Activated CD4-positive, alpha-beta T cell treated with anti-CD3 and anti-CD28 coated beads, Interleukin-2, Interleukin-4, amounts not matched to agents 100 ng/mL and 50 ng/mL, durations not matched to agents 16 hours and 8 hours (primary cell): ENCODE data around the gene LHFPL3.

Source experiments
- DNase-seq: peaks from one replicate; pipeline ENCODE4 v3.0.0-alpha.2; 2020; ENCODE audit warnings: low spot score

The LHFPL3 gene

GRCh38 chr7:104800307-104800706, 471.9 kb downstream of the LHFPL3 start:
- DNase-seq = no peak

GRCh38 chr7:104801022-104801421, 472.6 kb downstream of the LHFPL3 start:
- DNase-seq = no peak

GRCh38 chr7:104803931-104804330, 475.5 kb downstream of the LHFPL3 start:
- DNase-seq = no peak

GRCh38 chr7:104804696-104805095, 476.3 kb downstream of the LHFPL3 start:
- no peak for DNase-seq

GRCh38 chr7:104805449-104806317, 477.3 kb downstream of the LHFPL3 start:
- no peak for DNase-seq

GRCh38 chr7:104807671-104808070, 479.3 kb downstream of the LHFPL3 start:
- DNase-seq = no peak

GRCh38 chr7:104809906-104810305, 481.5 kb downstream of the LHFPL3 start:
- DNase-seq = no peak

- no peak for DNase-seq
Measured at GRCh38 chr7:104814126-104814525, 485.7 kb downstream of the LHFPL3 start.

- DNase-seq = no peak
Measured at GRCh38 chr7:104814671-104815400, 486.4 kb downstream of the LHFPL3 start.

GRCh38 chr7:104816537-104816936, 488.1 kb downstream of the LHFPL3 start:
- no peak for DNase-seq

- no peak for DNase-seq
Measured at GRCh38 chr7:104818961-104819880, 490.8 kb downstream of the LHFPL3 start.

GRCh38 chr7:104820836-104821535, 492.6 kb downstream of the LHFPL3 start:
- DNase-seq = no peak

GRCh38 chr7:104823177-104823576, 494.8 kb downstream of the LHFPL3 start:
- no peak for DNase-seq

GRCh38 chr7:104825099-104825498, 496.7 kb downstream of the LHFPL3 start:
- no peak for DNase-seq

GRCh38 chr7:104826135-104826534, 497.7 kb downstream of the LHFPL3 start:
- DNase-seq = no peak

GRCh38 chr7:104836976-104837375, 508.6 kb downstream of the LHFPL3 start:
- no peak for DNase-seq

- DNase-seq = no peak
Measured at GRCh38 chr7:104838537-104839299, 510.3 kb downstream of the LHFPL3 start.

GRCh38 chr7:104839842-104840241, 511.4 kb downstream of the LHFPL3 start:
- no peak for DNase-seq

GRCh38 chr7:104841798-104842197, 513.4 kb downstream of the LHFPL3 start:
- DNase-seq = no peak

- no peak for DNase-seq
Measured at GRCh38 chr7:104843198-104843597, 514.8 kb downstream of the LHFPL3 start.

- no peak for DNase-seq
Measured at GRCh38 chr7:104845557-104845956, 517.2 kb downstream of the LHFPL3 start.
